CD4-positive, alpha-beta T cell treated with Interleukin-4 for 4 hours (primary cell): ENCODE data around the gene WDR17.

ENCODE experiments used
- DNase-seq: peaks from one replicate; pipeline ENCODE4 v3.0.0-alpha.2; 2020

The WDR17 gene

GRCh38 chr4:176065435-176066291, at the start of gene WDR17:
WDR17 (plus strand) TSS chr4:176065841; CDS start chr4:176111581, 45,740 bp downstream.
- DNase-seq: peak; percentile 69

DNA sequence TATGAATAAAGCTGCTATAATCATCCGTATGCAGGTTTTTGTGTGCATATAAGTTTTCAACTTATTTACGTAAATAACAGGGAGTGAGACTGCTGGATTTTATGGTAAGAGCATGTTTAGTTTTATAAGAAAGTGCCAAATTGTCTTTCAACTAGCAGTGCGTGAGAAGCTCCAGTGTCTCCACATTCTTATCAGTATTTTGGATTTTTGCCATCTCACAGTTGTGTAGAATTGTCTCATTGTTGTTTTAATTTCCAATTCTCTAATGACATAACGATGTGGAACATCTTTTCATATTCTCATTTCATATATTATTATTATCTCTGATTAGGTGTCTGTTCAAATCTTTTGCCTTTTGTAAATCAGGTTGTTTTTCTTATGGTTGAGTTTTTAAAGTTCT, 49.0 kb upstream of the WDR17 start:
- no peak for DNase-seq

- no peak for DNase-seq
These were observed 45.1 kb upstream of the WDR17 start for GRCh38 chr4:176020481-176021085.

GRCh38 chr4:176030391-176030790, 35.2 kb upstream of the WDR17 start:
- DNase-seq: no peak

- DNase-seq: no peak
These were observed 33.7 kb upstream of the WDR17 start for GRCh38 chr4:176031922-176032321.

GRCh38 chr4:176032454-176032853, 33.2 kb upstream of the WDR17 start:
- no peak for DNase-seq

DNA sequence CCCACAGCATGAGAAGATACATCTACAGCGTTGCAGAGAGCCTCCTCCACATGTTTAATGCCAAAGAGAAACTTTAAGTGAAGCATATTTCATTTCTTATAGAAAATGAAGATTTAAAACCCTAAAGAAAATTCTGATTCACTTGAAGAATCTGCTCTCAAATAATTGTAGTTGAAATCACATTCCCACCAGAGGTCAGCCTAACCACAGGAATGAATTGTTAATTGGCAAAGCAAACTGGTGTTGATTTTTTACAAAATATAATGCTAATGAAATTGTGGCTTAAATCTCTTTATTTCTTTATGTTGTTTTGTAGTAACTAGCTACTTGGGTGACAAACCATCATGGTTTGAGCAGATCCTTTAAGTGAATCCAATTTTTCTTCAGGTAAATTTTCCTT, 31.1 kb upstream of the WDR17 start:
- peak; percentile 19 for DNase-seq

DNA sequence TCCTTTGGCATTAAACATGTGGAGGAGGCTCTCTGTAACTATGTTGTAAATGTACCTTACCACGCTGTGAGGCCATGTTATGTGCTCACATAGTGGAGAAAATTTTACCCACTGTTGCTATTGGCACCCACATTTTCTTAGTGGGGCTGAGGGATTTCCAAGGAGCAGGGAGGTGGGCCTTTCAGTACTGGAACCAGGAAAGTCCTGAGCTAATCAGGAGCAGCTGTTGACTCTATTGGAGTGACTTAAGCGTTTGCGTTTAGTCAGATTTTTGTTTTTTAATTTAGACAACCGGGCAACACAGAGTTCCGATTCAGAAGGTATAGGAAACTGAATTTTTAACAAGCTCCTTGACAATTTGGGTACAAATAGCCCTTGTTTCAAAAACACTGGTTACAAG, 30.7 kb upstream of the WDR17 start:
- DNase-seq: no peak

- no peak for DNase-seq
These were observed 28.9 kb upstream of the WDR17 start for GRCh38 chr4:176036585-176037205.

- DNase-seq: no peak
These were observed 26.9 kb upstream of the WDR17 start for GRCh38 chr4:176038789-176039188.

GRCh38 chr4:176042195-176042594, 23.4 kb upstream of the WDR17 start:
- DNase-seq: no peak

DNA sequence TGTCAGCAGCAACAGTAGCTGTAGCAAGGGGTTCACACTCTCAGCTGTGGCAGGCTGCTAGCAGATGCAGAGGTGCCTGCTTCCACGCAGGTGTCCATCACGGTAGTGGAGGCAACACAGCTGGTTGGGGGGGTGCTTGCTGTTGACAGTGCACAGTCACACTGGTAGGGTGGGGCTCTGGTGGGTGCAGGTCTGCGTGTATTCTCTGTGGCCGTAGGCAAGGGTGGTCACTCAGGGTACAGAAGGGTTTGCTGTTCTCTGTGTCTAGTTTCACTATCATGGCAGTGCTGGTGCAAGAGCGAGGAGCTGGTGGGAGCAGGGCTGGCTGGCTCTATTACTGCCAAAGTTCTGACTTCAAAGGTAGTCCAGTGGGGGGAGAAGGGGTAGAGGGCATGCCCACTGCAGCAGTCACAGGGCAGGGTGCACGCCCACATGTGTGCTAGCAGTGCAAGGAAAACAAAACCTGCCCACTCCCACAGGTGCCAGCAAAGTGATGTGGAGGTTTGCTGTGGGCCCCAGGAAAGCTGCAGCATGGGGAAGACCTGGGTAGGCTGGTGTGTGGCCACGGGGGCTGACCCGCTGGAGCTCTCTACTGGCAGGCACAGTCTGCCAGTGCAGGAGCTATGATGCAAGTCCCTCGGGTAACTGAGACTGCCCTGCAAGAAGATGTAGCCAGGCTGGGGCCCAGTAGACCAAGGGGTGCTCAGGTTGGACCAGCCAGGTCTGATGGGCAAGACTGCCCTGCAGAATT, 21.6 kb upstream of the WDR17 start:
- no peak for DNase-seq

GRCh38 chr4:176044589-176044951, 21.1 kb upstream of the WDR17 start:
- no peak for DNase-seq

DNA sequence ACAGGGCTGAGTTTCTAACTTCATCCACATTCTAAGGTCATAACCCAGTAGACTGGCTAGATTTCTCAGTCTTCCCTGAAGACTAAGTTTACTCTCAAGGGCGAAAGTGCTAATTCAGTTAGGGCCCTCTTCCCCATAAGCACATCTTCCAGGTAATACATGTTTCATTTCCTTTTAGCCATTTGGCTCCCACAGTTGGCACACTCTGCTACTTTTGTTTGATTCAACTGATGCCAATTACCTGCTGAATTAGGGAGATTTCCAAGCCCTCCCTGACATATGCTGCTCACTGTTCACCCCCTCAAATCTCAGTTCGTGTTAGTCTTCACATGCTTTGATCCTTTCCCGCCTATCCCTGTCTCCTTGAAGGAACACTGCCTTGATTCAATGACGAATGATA, 17.0 kb upstream of the WDR17 start:
- DNase-seq: no peak

DNA sequence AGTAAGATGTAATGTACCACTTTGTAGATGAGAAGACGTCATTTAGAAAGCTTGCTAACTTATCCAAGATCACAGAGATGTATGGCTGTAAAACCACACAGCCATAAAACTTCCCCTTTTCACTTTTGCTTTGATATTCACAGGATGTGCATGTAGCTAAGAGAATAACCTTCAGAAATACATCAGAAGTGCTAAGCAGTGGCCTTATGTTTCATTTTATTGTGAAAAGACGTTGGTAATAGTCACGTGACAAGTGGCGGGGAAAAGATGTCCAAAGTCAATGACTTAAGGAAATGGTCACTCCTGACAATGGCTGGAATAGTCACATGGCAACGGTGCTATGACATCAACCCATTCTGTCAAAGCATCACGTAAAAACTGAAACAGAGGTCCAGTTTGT, 12.9 kb upstream of the WDR17 start:
- no peak for DNase-seq

DNA sequence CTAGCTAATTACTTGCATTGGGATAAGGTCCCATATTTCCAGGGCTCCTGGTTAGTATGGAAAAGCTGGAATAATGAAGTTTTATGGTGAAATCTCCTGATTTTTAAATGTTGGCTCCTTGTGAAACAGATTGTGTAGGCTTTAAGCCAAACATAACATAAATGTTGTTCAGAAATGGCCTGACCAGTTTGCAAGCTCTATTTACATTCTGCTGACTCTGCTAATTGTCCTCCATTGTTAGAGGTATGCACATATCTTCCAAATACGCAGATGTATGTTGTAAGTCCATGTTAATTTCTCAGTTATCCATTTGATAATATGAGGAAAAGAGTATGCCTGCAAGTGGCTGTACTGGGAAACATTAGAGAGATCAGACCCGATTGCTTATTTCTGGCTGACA, 11.9 kb upstream of the WDR17 start:
- DNase-seq: no peak

GRCh38 chr4:176054942-176055341, 10.7 kb upstream of the WDR17 start:
- DNase-seq: no peak

DNA sequence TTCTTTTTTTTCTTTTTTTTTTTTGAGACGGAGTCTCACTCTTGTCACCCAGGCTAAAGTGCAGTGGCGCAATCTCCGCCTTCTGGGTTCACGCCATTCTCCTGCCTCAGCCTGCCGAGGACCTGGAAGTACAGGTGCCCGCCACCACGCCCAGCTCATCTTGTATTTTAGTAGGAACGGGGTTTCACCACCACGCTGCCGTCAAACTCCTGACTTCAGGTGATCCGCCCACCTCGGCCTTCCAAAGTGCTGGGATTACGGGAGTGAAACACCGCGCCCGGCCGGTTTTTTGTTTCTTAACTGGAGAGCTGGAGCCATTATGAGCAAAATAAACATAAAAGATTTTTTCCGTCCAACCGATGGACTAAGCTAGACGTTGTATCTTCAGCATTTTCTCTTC, 1.9 kb upstream of the WDR17 start:
- DNase-seq: no peak

DNA sequence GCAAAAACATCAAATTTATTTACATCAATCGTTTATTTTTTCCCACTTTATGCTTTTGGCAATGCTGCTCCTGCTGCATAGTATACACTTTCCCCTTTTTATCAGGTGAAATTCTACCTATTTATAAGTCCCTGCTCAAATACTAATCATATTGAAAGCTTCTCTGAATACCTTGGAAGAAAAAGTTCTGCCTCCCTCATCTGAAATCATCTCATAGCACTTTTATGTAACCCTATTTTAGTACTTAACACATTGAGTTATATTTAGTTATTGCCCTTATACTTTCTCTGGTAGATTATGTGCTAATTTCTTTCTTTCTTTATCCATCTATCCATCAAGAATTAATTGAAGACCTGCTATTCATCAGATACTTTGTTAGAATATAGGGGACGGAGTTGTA, 1.1 kb upstream of the WDR17 start:
- DNase-seq: no peak

- no peak for DNase-seq
These were observed 1.1 kb downstream of the WDR17 start for GRCh38 chr4:176066757-176067156.

DNA sequence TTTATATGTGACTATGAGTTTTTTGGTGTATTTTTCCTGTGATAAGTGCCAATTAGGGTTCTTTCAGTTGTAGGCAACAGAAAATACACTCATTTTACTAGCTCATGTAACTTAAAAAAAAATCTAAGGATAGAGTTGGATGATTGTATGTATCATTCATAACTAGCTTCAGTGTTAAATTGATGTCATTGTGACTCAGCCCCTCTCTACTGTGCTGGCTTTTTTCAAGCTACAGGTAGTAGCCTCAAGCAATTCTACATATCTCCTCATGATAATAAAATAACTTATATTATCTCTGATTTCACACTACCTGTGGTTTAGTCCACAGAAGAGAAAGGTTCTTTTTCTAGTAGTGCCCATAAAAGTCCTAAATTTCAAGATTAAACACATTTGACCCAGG, 11.9 kb downstream of the WDR17 start:
- no peak for DNase-seq

- no peak for DNase-seq
These were observed 19.1 kb downstream of the WDR17 start for GRCh38 chr4:176084769-176085168.

DNA sequence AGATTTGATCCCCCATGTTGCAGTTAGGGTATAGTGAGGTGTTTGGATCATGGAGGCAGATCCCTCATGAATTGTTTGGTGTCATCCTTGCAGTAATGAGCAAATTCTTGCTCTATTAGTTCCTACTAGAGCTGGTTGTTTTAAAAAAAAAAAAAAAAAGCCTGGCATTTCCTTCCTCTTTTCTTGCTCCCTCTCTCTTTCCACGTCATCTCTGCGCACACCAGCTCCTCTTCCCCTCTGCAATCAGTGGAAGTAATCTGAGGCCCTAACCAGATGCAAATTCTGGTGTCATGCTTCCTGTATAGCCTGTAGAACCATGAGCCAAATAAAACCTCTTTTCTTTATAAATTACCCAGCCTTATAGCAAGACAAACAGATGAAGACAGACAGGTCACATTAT, 24.5 kb downstream of the WDR17 start:
- no peak for DNase-seq

- no peak for DNase-seq
These were observed 33.7 kb downstream of the WDR17 start for GRCh38 chr4:176099314-176099713.
